GM19468 (cell line): ENCODE measurements around the gene TERB1.
"Not testable (repeated sequence)": the region's sequence is repeated elsewhere in the genome, so short reads cannot be mapped to it uniquely, and the experiment has no call there.

Experiments
- ATAC-seq: cut with Tn5 transposase; IDR thresholded peaks from one replicate; pipeline ENCODE4 v1.9.1; 2021; ENCODE audit warnings: mild to moderate bottlenecking, moderate library complexity, moderate number of reproducible peaks; ENCODE audit not compliant: unreplicated experiment; ENCODE audit errors: extremely low read depth

Gene TERB1

DNA sequence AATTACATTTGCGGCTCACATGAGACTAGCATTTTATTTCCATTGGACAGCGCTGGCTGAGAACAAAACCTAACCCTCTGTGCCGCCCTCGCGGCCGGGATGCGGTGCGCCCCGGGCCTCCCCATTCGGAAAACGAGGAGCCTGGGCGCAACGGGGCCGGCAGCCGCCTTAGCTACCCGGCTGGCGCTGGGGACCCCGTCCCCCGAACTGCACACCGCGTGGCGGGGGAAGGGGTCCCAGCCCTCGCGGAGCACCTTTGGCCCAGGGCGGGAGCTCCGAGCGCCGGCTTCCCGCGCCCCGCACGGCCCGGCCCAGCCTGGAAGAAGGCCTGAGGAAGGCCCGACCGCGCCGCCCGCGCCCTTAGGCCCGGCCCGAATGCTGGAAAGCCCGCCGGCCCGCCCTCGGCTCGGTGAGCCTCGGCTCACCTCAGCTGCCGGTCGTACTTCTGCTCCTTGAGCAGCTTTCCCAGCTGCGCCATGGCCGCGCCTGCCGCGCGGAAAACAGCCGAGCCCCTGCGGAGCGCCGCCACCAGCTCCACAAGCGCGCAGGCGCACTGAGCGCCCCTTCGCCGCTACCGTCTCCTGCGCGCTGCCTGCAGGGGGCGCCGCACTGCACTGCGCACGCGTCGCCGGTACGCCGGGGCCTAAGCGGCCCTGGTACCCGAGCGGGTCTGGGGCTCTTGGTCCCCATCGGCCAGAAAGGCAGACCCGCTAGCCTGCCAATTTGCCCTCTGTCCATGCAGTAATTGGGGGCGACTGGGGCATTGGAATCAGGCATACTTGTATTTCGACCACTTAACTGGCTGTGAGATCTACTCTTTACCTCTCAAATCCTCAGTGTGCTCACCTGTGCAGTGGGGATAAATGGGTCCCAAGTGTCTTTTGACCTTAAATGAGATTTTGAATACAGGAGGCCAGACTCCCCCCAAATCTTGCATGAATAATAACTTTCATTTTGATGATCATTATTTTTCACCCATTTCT lies 29.3 kb upstream of the TERB1 start, which contains the start of gene NAE1:
NAE1 (minus strand) TSS at position 555 of the 983 bp plus-strand sequence; CDS start at position 478, 77 bp downstream.
- ATAC-seq = peak; percentile 78

DNA sequence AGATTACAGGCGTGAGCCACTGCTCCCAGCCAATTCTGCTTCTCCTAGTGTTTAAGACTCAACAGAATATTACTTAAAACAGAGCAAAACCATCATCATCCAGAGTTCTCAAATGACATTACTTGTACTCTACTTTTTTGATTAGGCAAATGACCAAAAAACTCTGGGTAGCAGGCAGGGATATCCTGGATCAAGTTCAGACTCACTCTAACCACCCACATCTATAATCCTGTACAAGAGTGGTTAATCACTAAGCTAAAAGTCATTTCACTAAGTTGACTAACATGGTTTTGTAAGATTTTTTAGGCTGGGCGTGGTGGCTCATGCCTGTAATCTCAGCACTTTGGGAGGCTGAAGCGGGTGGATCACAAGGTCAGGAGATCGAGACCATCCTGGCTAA lies 22.6 kb upstream of the TERB1 start:
- no peak for ATAC-seq

DNA sequence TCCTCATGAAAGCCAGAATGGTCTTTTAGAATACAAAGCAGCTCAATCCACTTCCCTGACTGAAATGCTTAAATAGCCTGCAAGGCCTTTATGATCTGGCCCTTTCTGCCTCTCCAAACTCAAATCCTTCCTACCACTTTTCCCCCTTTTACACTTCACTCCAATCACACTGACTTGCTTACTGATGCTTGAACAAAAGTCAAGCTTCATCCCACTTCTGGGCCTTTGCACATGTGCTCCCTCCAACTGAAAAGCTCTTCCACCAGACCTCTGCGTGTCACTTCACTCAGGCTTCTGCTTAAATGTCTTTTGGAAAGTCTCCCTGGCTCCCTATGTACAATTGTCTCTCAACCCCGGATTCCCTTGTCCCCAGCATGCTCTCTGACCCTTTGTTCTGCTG lies 13.3 kb upstream of the TERB1 start:
- ATAC-seq = no peak

DNA sequence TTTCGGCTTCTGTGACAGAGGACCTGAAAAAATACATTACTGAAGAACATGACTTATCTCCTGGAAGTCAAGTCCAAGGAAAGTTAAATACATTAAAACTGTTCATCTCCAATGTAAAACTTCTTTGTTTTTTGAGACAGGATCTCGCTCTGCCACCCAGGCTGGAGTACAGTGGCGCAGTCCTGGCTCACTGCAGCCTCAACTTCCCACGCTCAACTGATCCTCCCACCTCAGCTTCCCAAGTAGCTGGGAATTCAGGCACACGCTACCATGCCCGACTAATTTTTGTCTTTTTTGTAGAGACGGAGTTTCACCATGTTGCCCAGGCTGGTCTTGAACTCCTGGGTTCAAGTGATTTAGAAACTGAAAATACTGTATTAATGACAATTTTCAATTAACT lies 9.7 kb upstream of the TERB1 start:
- no peak for ATAC-seq

DNA sequence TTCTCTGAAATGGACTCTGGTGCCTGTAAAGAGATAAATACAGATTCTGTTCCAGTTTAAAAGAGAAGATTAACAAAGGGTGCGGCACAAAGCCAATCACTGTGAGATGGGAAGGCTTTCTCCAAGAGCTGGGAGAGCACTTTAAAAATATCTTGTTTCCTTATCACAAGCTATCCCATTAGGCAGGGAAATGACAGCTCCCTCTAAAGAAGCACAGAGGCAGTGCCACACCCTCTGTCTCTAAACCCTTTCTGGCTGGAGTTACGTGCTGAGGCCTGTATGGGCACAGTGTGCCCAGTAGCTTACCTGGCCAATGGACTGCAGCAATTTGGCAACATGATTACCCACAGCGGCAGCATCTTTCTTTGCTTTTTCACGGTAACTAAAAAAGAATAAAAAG lies 9.0 kb upstream of the TERB1 start:
- no peak for ATAC-seq

DNA sequence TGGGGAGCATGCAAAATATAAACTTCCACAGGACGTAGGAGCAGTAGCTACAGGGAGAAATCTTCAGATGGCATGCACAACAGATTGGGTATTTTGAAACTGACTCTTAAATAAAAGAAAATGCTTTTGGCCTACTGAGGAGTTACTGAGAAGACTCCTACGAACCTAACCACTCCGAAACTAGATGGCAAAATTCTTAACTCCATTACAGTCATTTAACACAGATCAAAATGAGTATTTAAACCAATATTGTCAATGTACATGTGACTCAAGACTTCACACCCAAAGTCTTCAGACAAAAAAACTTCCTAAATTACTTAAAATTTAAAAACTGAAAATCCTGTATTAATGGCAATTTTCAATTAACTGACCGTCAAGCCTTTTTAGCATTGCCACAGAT lies 8.4 kb upstream of the TERB1 start:
- ATAC-seq = no peak

DNA sequence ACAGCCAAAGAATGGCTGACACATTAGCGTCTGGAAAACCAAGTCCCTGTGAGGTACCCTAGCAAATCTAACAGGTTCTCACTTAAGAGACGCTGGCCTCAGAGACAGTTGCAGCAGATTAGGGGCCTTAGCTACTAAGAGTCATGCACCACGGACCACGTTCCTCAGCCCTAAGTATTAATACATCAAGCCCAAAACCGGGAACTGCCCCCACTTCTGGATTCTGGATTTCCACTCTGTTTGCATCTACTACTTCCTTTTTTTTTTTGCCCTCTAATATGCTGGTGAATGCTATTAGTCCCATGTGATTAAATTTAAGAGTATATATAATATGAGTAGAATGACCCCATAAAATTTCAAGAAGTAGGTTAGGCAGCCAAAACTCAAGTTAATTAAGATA lies 775 bp upstream of the TERB1 start:
- no peak for ATAC-seq

DNA sequence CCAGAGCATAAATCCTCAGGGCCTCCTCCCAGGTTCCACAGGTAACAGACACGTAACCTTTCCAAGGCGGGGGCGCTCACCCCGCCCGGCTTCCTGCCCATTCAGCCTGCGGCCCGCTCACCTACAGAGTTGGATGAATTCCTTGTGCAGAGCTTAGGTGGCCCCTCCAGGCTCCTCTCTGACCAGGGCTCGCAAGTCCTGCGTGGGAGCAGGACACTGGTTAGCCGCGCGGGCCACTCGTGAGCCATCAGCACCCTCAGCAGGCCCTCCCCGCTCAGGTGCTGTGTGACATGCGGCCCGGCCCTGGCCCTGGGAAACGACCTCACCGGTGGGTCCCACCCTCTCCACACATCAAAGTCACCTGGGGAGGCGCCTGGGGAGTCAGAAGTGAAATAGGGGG lies 528 bp downstream of the TERB1 start:
- no peak for ATAC-seq

DNA sequence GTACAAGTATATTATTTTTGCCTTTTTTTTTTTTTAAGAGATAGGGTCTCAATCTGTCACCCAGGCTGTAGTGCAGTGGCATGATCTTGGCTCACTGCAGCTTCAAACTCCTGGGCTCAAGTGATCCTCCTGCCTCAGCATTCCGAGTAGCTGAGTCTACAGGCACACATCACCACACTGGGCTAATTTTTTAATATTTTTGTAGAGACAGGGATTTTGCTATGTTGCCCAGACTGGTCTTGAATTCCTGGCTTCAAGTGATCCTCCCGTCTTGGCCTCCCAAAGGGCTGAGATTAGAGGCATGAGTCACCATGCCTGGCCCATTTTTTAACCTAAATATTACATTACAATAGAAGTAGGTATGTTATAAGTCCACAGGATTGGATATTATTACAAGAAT lies 3.2 kb downstream of the TERB1 start:
- no peak for ATAC-seq

DNA sequence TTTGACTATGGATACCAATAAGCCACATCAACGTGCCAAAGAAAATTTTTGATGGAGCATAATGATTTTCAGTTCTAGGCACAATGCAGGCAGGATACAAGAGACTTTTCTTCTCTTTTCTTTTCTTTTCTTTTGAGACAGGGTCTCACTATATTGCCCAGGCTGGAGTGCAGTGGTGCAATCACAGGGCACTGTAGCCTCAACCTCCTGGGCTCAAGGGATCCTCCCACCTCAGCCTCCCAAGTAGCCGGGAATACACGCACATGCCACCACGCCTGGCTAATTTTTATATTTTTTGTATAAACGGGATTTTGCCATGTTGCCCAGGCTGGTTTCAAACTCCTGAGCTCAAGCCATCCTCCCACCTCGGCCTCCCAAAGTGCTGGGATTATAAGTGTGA lies 7.4 kb downstream of the TERB1 start:
- ATAC-seq = not testable (repeated sequence)

DNA sequence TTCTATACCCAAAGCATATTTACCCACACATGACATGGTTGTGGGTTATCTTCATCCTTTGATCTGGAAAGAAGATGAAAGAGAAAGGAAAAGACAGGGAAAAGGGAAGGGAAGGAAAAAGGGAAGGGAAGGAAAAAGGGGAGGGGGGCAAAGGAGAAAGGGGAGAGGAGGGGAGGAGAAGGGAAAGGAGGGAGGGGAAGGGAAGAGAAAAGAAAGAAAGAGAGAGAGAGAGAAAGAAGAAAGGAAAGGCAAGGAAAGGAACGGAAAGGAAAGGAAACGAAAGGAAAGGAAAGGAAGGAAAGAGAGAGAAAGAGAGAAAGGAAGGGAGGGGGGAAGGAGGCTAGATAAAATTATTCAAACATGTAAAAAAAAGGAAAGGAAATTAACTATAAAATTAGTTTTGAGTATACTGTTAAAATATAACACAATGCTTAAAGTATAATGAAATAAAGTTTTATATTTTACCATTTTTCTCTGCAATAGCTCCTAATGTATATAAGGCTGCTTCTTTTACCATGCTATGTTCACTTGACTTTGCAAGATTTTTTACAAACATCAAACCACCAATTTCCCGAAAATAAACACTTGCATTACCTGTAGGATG lies 11.2 kb downstream of the TERB1 start:
- ATAC-seq = no peak

DNA sequence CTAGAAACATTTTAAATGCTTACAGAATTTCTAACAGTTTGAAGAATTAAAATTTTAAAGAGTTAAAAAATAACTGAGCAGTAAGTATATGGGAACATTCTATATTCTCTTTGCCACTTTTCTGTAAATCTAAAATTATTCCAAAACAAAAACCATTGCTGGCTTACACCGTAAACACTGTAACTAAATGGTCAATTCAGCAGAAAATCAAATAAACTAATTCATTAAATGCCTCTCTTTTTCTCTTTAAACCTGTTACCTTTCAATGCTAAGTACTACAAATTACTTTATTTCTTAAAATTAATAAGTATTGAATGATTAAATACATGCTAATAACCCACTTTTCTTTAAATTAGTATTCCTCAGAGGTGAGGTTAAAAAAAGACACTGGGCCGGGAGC lies 14.0 kb downstream of the TERB1 start:
- no peak for ATAC-seq

DNA sequence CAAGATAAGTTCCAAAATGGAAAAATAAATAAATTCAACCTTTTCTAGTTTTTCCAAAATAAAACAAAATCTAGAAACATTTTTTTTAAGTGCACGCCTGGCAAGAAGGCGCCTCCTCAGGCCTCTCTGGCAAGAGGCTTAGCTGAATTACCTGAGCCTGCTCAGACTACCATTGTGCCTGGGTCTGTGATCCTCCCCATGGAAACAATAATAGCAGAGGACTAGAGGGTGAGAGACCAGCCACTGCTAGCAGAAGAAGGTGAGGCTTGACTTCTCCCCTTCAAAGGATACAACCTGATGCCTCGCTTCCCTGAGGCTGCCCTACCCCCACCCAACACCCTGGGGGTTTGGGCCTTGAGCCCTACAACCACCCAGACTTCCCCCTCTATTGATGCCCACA lies 14.8 kb downstream of the TERB1 start:
- no peak for ATAC-seq

DNA sequence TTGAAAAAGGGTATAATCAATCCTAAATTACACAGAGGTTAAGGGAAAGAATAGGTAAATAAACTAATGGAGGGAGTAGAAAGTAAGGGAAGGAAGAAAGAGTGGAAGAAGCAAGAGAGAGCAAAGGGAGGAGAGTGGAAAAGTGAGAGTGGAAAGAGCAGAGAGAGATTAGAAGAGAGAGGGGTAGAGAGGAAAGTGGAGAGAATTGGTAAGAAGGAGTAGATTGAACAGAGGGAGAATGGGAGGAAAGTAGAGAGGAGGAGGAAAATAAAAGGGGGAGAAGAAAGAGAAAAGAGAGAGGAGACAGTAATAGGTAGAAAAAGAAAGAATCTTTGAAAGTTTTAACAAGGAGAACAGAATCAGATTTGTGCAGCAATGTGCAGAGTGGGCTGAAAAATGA lies 24.9 kb downstream of the TERB1 start:
- ATAC-seq = no peak

DNA sequence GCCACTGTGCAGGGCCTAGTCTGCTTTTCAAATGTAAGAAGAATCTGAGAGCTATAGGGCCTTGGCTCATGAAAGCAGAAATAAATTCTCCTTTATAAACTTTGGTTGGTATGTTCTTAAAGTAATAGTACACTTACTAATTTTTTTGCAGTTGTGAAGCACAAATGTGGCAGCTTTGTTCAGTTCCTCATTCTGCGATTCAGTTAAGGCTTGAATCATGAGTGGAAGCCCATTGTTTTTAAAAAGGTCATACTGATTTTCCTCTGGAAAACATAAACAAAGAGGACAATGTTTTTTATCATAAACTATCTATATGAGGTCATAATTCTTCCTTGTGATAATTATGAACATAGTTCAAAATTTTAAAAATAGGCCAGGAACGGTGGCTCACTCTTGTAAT lies 26.4 kb downstream of the TERB1 start:
- no peak for ATAC-seq

DNA sequence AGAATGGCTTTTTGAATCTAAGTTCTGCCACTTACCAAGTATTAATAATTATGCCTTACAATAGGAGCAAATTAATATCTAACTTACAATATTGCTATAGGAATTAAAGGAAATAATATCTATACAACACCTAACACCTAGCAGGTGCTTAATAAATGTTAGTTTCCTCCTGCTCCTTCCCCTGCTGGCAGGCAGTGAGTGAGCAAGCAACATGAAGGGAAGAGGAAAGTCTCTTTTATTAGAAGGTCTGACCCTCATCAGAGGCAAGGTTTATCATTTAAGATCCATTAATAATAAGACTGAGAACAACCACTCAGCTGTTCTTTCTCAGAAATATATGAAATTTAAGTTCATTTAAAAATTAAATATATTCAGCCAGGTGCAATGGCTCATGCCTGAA lies 43.3 kb downstream of the TERB1 start:
- ATAC-seq = no peak

DNA sequence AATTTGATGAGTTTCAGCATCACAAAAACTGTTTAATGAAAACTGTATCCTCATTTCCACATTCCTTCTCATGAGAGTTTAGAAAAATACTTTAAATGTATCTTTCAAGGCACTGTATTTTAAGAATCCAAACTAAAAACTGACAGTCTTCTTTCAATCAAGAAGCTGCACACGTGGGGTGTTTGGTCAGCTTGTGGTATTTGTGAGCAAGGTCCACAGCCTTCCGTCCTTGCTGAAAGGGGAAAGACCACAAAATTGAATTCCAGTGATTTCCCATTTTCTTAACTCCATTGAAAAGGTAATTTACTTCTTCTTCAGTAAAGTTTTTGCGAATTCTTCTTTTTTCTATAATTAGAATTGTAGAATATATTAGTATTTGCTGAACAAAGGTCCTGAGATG lies 46.6 kb downstream of the TERB1 start:
- no peak for ATAC-seq

DNA sequence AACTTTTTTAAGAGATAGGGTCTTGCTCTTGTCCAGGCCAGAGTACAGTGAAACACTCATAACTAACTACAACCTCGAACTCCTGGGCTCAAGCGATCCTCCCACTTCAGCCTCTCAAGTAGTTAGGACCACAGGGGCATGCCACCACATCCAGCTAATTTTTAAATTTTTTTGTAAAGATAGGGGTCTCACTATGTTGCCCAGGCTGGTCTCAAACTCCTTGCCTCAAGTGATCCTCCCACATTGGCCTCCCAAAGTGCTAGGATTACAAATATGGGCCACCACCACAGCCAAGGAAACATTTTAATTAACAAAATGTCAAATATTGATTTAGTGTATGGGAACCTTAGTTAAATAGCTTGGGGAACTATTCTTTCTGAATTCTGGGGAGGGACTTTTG lies 47.2 kb downstream of the TERB1 start:
- no peak for ATAC-seq

DNA sequence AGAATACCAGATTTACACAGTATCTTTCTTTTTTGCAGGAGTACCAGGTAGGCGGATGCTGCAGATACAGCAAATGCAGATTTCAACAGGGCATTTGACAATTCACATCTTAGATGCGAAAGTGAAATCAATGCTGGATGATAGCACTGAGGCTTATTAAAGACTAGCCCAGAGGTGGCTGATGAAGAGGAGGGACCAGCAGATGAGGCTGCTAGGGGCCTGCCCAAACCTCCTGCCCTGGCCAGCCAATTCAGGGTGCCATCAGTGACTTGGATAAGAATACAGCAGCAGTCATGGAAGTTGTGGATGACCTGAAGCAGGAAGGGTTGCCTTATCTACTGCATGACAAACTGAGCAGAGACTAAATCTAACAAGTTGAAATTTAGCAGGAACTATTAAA lies 48.4 kb downstream of the TERB1 start:
- no peak for ATAC-seq

DNA sequence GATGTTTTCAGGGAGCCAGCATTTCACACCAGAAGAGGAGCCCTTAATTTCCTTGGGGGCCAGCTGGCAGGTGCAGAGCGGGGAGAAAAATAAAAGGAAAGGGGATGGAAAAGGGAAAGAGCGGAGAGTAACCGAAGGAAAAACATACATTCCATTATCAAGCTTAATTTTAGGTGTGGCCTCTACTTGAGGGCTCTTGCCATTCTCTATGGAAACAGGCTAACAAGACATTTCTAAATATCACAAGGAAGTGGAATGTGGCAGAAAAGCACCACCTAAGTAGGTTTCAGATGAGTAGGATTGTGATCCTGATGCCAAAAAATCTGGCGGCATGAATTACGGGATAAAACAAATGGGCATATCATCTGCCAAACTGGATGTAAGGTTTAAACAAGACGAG lies 49.0 kb downstream of the TERB1 start:
- no peak for ATAC-seq

DNA sequence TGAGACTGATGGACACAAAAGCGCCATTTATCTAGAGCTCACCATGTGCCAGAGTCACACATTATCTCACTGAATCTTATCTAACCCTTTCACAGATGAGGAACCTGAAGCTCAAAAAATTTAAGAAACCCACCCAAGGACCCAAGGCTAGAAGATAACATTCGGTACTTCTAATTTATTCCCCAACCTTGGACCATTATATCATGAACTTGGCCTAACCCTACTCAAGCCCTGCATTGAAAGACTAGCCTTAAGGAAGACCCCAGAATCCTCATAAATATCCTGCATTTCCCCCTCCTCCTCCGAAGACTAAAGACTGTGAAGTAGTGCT lies 49.4 kb downstream of the TERB1 start:
- no peak for ATAC-seq
